H1 (cell line): Measurements from ENCODE around the gene GFM1.

Experiments
- BACH1 ChIP-seq: IDR thresholded peaks from 2 replicates; pipeline ENCODE4 v1.6.1; 2012; ENCODE audit warnings: low read length, improper control_type of control experiment
- CBX5 ChIP-seq: fragments of 300-800, 300-1000 bp; sonication (generic); IDR thresholded peaks from 2 replicates; pipeline ENCODE4 v1.7.1; 2016; ENCODE audit warnings: antibody characterized with exemption, low read length, low read depth
- CHD2 ChIP-seq: IDR thresholded peaks from 2 replicates; pipeline ENCODE4 v1.6.1; 2012; ENCODE audit warnings: low read length, improper control_type of control experiment
- CTCF ChIP-seq, 3 experiments: IDR thresholded peaks; 1 replicate in 2 of 3; 2 replicates in 1 of 3; pipeline versions ENCODE4 v1.5.1 to v1.6.1; 2011; ENCODE audit warnings: low read length in 3 of 3, mild to moderate bottlenecking in 3 of 3, inconsistent platforms in 2 of 3, low read depth in 1 of 3, moderate library complexity in 1 of 3; ENCODE audit not compliant: insufficient read depth in 1 of 3; ENCODE audit errors: control extremely low read depth in 1 of 3
- EP300 ChIP-seq, 2 experiments: IDR thresholded peaks; 1 replicate in 1 of 2; 2 replicates in 1 of 2; pipeline ENCODE4 v1.6.1; 2011 to 2012; ENCODE audit warnings: low read depth in 2 of 2, low read length in 2 of 2, mild to moderate bottlenecking in 2 of 2, borderline replicate concordance in 1 of 2, inconsistent platforms in 1 of 2, moderate library complexity in 1 of 2
- GABPA ChIP-seq: IDR thresholded peaks from 2 replicates; pipeline ENCODE4 v1.6.1; 2011; ENCODE audit warnings: mild to moderate bottlenecking, low read length, moderate library complexity, borderline replicate concordance; ENCODE audit not compliant: insufficient read depth
- GTF2F1 ChIP-seq: IDR thresholded peaks from 2 replicates; pipeline ENCODE4 v1.6.1; 2012; ENCODE audit warnings: low read depth, low read length, improper control_type of control experiment, borderline replicate concordance
- JUN ChIP-seq: IDR thresholded peaks from 2 replicates; pipeline ENCODE4 v1.6.1; 2011; ENCODE audit warnings: low read depth, mild to moderate bottlenecking, improper control_type of control experiment, low read length
- POLR2A ChIP-seq, 2 experiments: IDR thresholded peaks; 1 replicate in 1 of 2; 2 replicates in 1 of 2; pipeline ENCODE4 v1.6.1; 2011; ENCODE audit warnings: low read depth in 2 of 2, low read length in 2 of 2, mild to moderate bottlenecking in 2 of 2; ENCODE audit errors: control extremely low read depth in 1 of 2
- SIX5 ChIP-seq: IDR thresholded peaks from 2 replicates; pipeline ENCODE4 v1.6.1; 2011; ENCODE audit warnings: mild to moderate bottlenecking, low read depth, low read length

- TF ChIP-seq GTF2F1 (no peak), CTCF (IDR thresholded peaks at IDR 0.05; ENCODE audit: control extremely low read depth in 1 of 3, insufficient read depth in 1 of 3, low read depth in 1 of 3, low read length in 3 of 3) (no peak), GABPA (no peak), CHD2 (no peak), EP300 (IDR thresholded peaks at IDR 0.05; ENCODE audit: borderline replicate concordance in 1 of 2, low read depth in 2 of 2, low read length in 2 of 2) (no peak), POLR2A (IDR thresholded peaks at IDR 0.05; ENCODE audit: control extremely low read depth in 1 of 2, low read depth in 2 of 2, low read length in 2 of 2) (no peak), SIX5 (no peak), CBX5 (no peak), BACH1 (no peak), JUN (no peak)
These were observed 35.2 kb downstream of the GFM1 start for GRCh38 chr3:158679547-158680000.
